AG10803 (cell line): ENCODE results near the gene LIMS2.

ENCODE experiments used
- DNase-seq: peaks from one replicate; pipeline ENCODE4 v3.0.0; 2010; ENCODE audit warnings: low read depth
- H3K4me3 ChIP-seq: 2 replicates; pipeline ENCODE4 v1.5.1; 2011; ENCODE audit warnings: mild to moderate bottlenecking, low read length, control low read depth
- TF ChIP-seq, protein P1 (sequence below): conservative IDR thresholded peaks from 2 replicates; pipeline ENCODE4 v1.5.1; 2011; ENCODE audit warnings: mild to moderate bottlenecking, low read length, control low read depth, inconsistent platforms

Gene LIMS2

DNA sequence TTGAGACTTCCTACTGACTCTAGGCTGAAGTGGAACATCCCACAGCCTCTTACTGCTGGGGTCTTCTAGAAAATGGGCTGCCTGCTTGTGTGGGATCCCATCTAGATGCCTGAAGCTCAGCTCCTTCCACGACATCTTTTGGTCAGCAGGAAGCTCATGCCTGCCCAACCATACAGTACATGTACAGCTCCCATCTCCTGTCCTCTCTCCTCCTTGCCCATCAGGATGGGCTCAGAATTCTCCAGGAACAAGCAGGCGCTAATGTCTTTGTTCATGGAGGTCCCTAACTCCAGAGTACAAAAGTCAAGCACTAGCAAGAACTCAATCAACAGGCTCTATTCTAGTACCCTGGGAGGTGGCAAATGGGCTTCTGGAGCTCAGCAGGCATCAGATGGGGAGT is 61.1 kb downstream of the LIMS2 start:
- DNase-seq, result no peak
- TF ChIP-seq, protein P1, sequence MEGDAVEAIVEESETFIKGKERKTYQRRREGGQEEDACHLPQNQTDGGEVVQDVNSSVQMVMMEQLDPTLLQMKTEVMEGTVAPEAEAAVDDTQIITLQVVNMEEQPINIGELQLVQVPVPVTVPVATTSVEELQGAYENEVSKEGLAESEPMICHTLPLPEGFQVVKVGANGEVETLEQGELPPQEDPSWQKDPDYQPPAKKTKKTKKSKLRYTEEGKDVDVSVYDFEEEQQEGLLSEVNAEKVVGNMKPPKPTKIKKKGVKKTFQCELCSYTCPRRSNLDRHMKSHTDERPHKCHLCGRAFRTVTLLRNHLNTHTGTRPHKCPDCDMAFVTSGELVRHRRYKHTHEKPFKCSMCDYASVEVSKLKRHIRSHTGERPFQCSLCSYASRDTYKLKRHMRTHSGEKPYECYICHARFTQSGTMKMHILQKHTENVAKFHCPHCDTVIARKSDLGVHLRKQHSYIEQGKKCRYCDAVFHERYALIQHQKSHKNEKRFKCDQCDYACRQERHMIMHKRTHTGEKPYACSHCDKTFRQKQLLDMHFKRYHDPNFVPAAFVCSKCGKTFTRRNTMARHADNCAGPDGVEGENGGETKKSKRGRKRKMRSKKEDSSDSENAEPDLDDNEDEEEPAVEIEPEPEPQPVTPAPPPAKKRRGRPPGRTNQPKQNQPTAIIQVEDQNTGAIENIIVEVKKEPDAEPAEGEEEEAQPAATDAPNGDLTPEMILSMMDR, result no peak
- H3K4me3 ChIP-seq, result no peak overlapping the region

DNA sequence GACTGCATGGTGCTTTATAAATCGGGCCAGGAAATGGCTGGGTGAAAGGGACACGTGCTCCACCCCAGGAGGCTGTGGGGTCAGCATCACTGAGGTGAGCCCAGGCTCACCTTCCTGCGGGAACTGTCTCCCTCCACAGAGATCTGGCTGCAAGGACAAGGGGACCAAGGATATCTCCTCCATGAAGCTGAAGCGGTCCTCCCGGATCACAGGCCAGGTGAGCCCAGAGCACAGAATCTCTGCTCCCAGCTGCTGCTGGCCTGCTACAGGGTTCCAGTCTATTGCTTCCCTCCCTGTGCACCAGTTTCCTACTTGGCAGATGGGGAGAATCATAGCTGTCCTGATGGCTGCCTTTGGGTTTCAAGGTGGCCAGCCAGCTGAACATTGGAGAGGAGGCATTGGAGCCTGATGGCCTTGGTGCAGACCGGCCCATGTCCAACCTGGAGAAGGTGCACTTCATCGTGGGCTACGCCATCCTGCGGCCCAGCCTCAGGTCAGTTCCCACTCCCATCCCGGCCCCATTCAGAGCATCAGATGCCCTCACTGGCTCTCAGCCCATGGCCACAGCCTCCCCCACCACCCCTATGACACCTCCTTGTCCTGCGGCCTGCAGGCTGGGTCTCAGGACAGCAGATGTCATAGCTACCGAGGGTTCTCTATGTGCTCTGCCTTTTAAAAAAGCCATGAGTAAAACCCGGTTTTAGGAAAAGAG is 63.1 kb downstream of the LIMS2 start:
- no peak overlapping the region for H3K4me3 ChIP-seq
- TF ChIP-seq, protein P1, result no peak
- no peak for DNase-seq

DNA sequence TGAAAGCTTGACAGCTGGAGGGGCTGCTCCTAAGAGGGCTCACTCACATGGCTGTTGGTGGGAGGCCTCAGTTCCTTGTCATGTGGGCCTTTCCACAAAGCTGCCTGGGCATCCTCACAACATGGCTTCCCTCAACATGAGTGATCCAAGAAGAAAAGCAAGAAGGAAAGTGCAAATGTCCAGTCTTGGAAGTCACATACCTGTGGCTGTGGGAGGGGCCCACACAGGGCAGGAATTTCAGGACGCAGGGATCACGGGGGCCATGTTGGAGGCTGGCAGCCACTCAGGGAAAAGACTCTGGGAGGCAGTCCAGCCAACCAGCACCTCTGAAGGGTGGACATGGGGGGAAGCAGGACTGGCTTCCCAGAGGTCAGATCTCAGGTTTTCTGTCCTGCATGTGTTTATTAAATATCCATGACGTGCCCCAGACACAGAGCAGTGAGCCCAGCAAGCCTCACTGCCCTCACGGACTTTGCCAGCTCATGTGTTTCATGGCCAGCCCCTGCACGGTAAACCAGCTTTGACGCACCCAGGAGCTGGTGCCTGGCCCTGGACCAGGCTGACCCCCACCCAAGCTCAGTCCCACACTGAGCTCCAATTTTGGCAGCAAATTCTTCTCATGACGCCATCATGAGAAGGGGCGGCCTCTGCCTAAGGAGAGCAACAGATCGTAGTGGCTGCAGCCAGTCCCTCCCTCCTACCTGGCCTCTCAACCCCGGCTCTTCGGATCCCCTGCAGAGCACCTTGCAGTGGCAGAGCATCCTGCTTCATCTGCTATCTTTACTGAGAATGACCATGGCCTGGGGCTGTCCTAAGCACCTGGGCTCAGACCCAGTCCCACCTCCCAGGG is 64.0 kb downstream of the LIMS2 start:
- no peak for DNase-seq
- H3K4me3 ChIP-seq, result no peak overlapping the region
- TF ChIP-seq, protein P1, result no peak

DNA sequence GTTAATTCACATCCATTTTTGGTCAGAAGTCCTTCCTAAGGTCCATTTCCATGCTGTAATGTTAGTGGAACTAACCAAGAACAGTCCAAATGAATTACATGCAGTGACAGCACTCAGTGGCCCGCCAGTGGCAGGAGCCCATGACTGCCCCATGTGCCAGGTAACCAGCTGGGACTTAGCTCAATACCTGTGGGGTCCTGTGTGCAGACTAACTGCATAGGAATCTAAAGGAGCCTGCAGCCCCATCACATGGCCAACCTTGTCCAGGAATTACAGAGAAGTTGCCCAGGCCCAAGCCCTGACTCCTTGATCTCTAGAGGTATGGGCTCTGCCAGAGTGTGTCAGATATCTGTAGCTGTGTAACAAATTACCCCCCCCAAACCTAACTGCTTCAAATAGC is 64.8 kb downstream of the LIMS2 start:
- TF ChIP-seq, protein P1, result no peak
- H3K4me3 ChIP-seq, result no peak overlapping the region
- no peak for DNase-seq

DNA sequence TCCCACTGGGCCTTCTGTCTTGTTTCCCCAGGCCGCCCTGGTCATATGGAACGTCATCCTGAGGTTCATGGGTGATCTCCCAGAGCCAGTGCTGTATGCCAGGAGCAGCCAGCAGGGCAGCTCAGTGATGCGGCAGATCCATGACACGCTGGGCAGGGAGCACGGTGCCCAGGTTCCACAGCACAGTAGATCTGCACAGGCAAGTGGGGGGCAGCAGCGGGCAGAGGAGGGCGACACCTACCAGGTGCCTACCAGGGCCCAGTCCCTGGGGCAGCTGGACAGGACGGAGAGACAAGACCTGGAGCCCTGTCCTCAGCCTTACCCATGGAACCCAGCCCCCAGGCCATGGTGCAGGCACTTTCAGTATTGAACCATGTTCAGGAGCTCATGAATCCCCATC is 65.5 kb downstream of the LIMS2 start:
- TF ChIP-seq, protein P1, result no peak
- no peak for DNase-seq
- H3K4me3 ChIP-seq, result no peak overlapping the region

DNA sequence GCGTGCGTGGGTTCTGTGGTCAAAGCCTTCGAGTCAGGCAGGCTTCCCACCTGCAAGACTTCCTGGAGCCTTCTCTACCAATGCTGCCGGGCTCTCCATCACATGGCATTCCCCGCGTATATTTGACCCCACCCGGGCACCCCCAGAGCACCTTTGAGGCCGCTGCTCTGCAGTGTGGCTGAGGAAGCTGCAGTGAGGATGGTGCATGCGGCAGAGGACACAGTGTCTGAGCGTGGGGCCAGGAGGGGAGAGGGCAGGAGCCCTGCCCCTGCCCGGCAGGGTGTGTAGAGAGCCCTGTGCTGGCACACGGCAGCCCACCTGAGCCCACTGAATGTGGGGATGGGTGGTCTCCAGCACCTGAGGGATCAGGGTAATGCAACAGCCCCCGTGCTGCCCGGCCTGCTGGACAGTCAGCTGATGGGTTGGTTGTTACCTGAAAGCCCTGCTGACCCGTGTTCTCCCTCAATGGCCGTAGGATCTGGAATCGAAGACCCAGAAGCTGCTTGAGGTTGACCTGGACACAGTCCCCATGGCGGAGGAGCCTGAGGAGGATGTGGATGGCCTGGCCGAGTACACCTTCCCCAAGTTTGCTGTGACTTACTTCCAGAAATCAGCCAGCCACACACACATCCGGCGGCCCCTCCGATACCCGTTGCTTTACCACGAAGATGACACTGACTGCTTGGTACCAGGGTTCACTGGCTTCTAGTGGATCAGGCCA is 66.1 kb downstream of the LIMS2 start:
- TF ChIP-seq, protein P1, result no peak
- H3K4me3 ChIP-seq, result no peak overlapping the region
- DNase-seq, result no peak
